PC-3 (cell line): ENCODE measurements around the gene TRAPPC2L.

Experiments used
- EZH2 ChIP-seq: fragments of 300-600 bp; sonication (generic); IDR thresholded peaks from one replicate; pipeline ENCODE4 v1.6.1; 2017; ENCODE audit warnings: antibody characterized with exemption, mild to moderate bottlenecking, low read length; ENCODE audit not compliant: unreplicated experiment
- TF ChIP-seq, protein P1 (sequence below): fragments of 300-600 bp; sonication (generic); conservative IDR thresholded peaks from 2 replicates; pipeline ENCODE4 v1.5.1; 2017; ENCODE audit warnings: antibody characterized with exemption, low read depth, mild to moderate bottlenecking, low read length

DNA sequence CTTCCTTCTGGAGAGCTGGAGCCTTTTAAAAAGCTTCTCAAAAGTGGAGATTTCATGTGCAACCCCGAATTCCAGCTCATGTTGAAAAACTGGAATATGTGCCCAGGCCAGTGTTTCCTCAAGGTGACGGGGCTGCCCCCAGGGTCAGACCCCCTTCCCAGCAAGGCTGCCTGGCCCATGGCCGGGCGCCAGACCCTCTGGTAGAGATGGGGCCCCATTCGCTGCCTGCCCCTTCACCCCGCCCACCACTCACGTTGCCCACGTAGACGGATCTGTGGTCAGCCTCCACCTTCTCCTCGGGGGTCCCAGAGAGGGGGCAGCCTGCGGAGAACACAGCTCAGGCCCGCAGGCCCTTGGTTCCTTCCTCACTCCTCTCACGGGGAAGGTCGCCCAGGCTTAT is 8.4 kb downstream of the TRAPPC2L start:
- TF ChIP-seq, protein P1, sequence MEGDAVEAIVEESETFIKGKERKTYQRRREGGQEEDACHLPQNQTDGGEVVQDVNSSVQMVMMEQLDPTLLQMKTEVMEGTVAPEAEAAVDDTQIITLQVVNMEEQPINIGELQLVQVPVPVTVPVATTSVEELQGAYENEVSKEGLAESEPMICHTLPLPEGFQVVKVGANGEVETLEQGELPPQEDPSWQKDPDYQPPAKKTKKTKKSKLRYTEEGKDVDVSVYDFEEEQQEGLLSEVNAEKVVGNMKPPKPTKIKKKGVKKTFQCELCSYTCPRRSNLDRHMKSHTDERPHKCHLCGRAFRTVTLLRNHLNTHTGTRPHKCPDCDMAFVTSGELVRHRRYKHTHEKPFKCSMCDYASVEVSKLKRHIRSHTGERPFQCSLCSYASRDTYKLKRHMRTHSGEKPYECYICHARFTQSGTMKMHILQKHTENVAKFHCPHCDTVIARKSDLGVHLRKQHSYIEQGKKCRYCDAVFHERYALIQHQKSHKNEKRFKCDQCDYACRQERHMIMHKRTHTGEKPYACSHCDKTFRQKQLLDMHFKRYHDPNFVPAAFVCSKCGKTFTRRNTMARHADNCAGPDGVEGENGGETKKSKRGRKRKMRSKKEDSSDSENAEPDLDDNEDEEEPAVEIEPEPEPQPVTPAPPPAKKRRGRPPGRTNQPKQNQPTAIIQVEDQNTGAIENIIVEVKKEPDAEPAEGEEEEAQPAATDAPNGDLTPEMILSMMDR, result no peak
- no peak for TF ChIP-seq EZH2
